Stimulated activated CD4-positive, alpha-beta T cell treated with anti-CD3 and anti-CD28 coated beads, Interleukin-12 subunit alpha, Interleukin-12 subunit beta, amount 100 ng/mL, for 48 hours (primary cell): ENCODE measurements around the gene GTF3C6.
"Not testable (repeated sequence)": the region's sequence is repeated elsewhere in the genome, so short reads cannot be mapped to it uniquely, and the experiment has no call there.

Experiments used
- DNase-seq, 3 donors: peaks; one replicate each; pipeline ENCODE4 v3.0.0-alpha.2; 2020; ENCODE audit warnings: low read depth in 2 of 3, low spot score in 1 of 3

Gene GTF3C6, protein sequence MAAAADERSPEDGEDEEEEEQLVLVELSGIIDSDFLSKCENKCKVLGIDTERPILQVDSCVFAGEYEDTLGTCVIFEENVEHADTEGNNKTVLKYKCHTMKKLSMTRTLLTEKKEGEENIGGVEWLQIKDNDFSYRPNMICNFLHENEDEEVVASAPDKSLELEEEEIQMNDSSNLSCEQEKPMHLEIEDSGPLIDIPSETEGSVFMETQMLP

GRCh38 chr6:110958329-110959192 lies at the start of gene GTF3C6:
Gene GTF3C6, plus strand, starts transcription at chr6:110958706. Its CDS starts 64 bp downstream, at chr6:110958770.
- peak; percentile 82 to 88 (median 87) for DNase-seq

DNA sequence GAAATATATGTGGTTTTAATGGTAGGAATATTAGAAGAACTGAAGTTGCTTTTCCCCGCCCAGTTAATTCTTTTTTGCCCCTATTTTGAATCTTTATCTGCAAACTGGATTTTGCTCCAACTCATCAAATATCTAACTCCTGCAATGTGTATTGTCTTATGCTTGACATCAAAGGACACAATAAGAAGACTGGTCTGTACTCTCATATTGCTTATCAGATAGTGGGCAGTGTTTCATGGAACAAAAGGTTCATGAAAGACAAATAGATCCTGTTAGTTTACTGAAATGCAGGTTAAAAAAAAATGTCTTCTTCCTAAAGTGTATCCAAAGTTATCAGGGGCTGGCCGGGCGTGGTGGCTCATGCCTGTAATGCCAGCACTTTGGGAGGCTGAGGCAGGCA lies 27.7 kb upstream of the GTF3C6 start:
- DNase-seq, result no peak

DNA sequence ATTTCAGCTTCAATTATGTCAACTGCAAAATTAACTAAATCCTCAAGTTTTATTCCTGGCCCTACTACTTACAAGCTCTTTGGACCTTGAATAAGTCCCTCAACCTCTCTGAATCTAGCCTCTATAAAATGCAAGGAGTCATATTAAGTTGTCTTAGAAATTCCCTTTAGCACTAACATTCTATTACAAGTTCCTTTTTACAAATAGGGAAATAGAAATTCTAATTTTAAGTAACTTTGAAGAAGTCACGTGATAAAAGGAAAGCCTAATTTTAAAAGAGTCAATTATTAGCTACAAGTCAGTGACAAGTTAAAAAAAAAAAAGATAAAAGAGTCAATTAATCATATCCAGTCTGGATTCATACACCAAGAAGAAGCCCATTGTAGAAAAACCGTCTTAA lies 24.6 kb upstream of the GTF3C6 start:
- no peak for DNase-seq

GRCh38 chr6:110934381-110934898 lies 24.1 kb upstream of the GTF3C6 start:
- DNase-seq, result no peak

GRCh38 chr6:110935171-110935570 lies 23.3 kb upstream of the GTF3C6 start:
- no peak for DNase-seq

- no peak for DNase-seq
These were observed 20.3 kb upstream of the GTF3C6 start for GRCh38 chr6:110938171-110938570.

- no peak for DNase-seq
These were observed 18.9 kb upstream of the GTF3C6 start for GRCh38 chr6:110939429-110940200.

- peak; percentile 19 to 49 (median 26) for DNase-seq
These were observed 13.8 kb upstream of the GTF3C6 start for GRCh38 chr6:110944681-110945151.

DNA sequence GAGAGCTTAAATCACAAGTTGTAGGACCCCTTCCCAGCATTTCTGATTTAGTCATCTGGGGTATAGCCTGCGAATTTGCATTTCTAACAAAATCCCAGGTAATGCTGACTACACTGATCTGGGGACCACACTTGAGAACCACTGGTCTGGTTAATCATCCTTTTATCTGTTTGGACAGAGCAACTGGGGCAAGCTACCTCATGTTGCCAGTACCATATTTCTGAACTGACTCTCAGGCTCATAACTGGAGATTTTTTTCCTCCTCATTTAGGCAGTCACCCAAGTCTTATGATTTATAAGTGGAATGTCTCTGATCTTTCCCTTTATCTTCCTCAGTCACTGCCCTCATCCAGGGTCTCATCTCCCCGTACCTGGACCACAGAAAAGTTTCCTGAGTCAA lies 12.0 kb upstream of the GTF3C6 start:
- DNase-seq, result no peak

- DNase-seq, result no peak
These were observed 8.7 kb upstream of the GTF3C6 start for GRCh38 chr6:110949679-110950285.

DNA sequence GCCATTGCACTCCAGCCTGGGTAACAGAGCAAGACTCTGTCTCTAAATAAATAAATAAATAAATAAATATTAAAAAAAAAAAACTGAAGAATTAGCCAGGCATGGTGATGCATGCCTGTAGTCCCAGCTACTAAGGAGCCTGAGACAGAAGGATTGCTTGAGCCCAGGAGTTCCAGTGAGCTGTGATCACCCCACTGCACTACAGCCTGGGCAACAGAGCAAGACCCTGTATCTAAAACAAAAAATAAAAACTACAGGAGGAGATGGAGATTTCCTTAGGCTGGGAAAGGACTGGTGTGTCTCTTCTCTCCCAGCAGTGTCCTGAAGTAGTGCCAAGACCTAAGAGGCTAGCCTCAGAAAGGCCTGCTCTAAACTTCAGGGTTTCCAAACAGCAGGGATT lies 8.1 kb upstream of the GTF3C6 start:
- no peak for DNase-seq

GRCh38 chr6:110951008-110951407 lies 7.5 kb upstream of the GTF3C6 start:
- DNase-seq, result no peak

GRCh38 chr6:110951986-110952794 lies 6.3 kb upstream of the GTF3C6 start:
- DNase-seq, result no peak

- no peak for DNase-seq
These were observed 4.7 kb upstream of the GTF3C6 start for GRCh38 chr6:110953633-110954303.

DNA sequence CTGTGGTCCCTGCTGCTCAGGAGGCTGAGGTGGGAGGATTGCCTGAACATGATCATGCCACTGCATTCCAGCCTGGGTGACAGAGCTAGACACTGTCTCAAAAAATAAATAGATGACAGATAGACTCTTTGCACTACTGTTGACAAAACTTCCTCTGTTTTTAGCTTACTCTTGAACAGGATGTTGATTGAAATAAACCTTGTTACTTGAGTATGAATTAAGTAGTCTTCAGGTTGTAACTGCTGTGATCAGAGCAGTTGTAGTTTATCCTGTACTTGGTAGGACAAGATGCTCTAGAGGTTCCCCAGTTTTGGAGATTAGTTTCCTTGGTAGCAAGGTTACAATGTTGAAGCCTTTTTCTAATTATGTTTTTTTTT lies 1.5 kb downstream of the GTF3C6 start:
- DNase-seq, result no peak

- DNase-seq, result not testable (repeated sequence)
These were observed 4.1 kb downstream of the GTF3C6 start for GRCh38 chr6:110962636-110963035.

- no peak for DNase-seq
These were observed 7.2 kb downstream of the GTF3C6 start for GRCh38 chr6:110965629-110966229.

- DNase-seq, result not testable (repeated sequence)
These were observed 10.2 kb downstream of the GTF3C6 start for GRCh38 chr6:110968661-110969060.

- no peak for DNase-seq
These were observed 13.0 kb downstream of the GTF3C6 start for GRCh38 chr6:110971468-110971867.
